ENCODE measurements around the gene MAD1L1.

DNA sequence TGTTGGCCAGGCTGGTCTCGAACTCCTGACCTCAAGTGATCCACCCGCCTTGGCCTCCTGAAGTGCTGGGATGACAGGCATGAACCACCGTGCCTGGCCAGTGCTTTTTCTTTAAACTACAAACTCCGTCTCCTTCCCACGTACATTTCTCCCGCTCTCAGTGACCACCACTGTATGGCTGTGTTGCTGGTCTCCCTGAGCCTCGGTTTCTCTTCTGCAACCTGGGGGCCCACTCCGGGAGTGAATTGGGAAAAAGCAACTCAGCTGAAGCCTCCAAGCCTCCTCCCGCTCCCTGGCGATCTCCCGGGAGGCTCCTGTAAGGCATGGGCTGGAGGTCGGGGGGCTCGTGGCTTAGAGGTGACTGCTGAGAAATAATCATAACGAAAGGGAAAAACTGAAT, 426.4 kb downstream of the MAD1L1 start:
- TF ChIP-seq EP300 (IDR thresholded peaks at IDR 0.05) (no peak), POLR2A (IDR thresholded peaks at IDR 0.05) (no peak), CTCF (IDR thresholded peaks at IDR 0.05) (no peak)
